Esophagus squamous epithelium (tissue), 5 donors: ENCODE measurements around the gene ZSCAN25. TPM values are rescaled to one million over a fixed set of nuclear protein-coding genes. Genes with fewer than 3 reads are reported as not detected.
A peak's percentile ranks its signal among the peaks of the same experiment; 100 is the strongest.

Source experiments
- DNase-seq: peaks from one replicate; lab custom pipeline; 2025; lab: John Stamatoyannopoulos, UW
- H3K27ac ChIP-seq, 4 donors: fragments of 200-600 bp; sonication (generic); one replicate each; pipeline ENCODE4 v1.5.1; 2016 to 2019; ENCODE audit warnings: mild to moderate bottlenecking in 1 of 4
- H3K27me3 ChIP-seq, 4 donors: fragments of 200-600 bp; sonication (generic); 1 replicate in 3 of 4; 2 replicates in 1 of 4; pipeline versions ENCODE4 v1.5.1 to v1.6.0; 2017 to 2021; ENCODE audit warnings: antibody characterized with exemption in 1 of 4
- H3K36me3 ChIP-seq, 3 donors: fragments of 200-600 bp; sonication (generic); one replicate each; pipeline ENCODE4 v1.5.1; 2016 to 2019
- H3K4me1 ChIP-seq, 3 donors: fragments of 200-600 bp; sonication (generic); one replicate each; pipeline ENCODE4 v1.5.1; 2017 to 2019
- H3K4me3 ChIP-seq, 4 donors: fragments of 200-600 bp; sonication (generic); 1 replicate in 3 of 4; 2 replicates in 1 of 4; pipeline ENCODE4 v1.5.1; 2016 to 2019; ENCODE audit warnings: mild to moderate bottlenecking in 2 of 4, moderate library complexity in 1 of 4
- H3K9me3 ChIP-seq, 3 donors: fragments of 200-600 bp; sonication (generic); one replicate each; pipeline ENCODE4 v1.5.1; 2016 to 2019
- POLR2A ChIP-seq, 4 donors: fragments of 450-650 bp; IDR thresholded peaks; one replicate each; pipeline ENCODE4 v1.6.1; 2017; ENCODE audit warnings: antibody characterized with exemption in 4 of 4, mild to moderate bottlenecking in 4 of 4, moderate library complexity in 3 of 4
- WGBS, 2 donors: methylation state at CpG; one replicate each; pipeline ENCODE4 v1.1.5; 2018; 5-methylcytosine and 5-hydroxymethylcytosine counted together
- intact Hi-C: fragments of 100-400 bp; cut with DNase I; formaldehyde crosslinking; loops from one replicate; pipeline ENCODE4 v1.15.0; 2022
- total RNA-seq, 4 donors: library from RNA; depleted of rRNA; stranded (reverse); fragments of >200 nt; gene quantifications; one replicate each; pipeline ENCODE4 v1.1.0, GENCODE V29; 2016
- TF ChIP-seq, protein P1 (sequence below), 6 experiments: fragments of 450-650 bp in 4 of 6; fragments of 200-600 bp in 2 of 6; sonication (generic) in 2 of 6; IDR thresholded peaks; one replicate each; pipeline ENCODE4 v1.5.1; 2016 to 2019; ENCODE audit warnings: antibody characterized with exemption in 6 of 6, mild to moderate bottlenecking in 4 of 6, moderate library complexity in 4 of 6
- donor health status: DM: yes; HTN: yes; CAD: no.

The ZSCAN25 gene
- total RNA-seq, 4 donors from 2014 or later = 8.0 to 19.1 (median 14.9) TPM

GRCh38 chr7:99679400-99680191 is 62.9 kb downstream of the ZSCAN25 start, which contains the start of gene CYP3A5:
CYP3A5 (minus strand) TSS chr7:99679996; CDS start chr7:99679896, 100 bp downstream.
- peaks cover 0 to 29% (median 0%) of the 10 kb centered on the region in 3 donors for H3K36me3 ChIP-seq
- peaks cover 0 to 35% (median 0%) of the 10 kb centered on the region in 3 donors for H3K4me1 ChIP-seq
- TF ChIP-seq, protein P1, sequence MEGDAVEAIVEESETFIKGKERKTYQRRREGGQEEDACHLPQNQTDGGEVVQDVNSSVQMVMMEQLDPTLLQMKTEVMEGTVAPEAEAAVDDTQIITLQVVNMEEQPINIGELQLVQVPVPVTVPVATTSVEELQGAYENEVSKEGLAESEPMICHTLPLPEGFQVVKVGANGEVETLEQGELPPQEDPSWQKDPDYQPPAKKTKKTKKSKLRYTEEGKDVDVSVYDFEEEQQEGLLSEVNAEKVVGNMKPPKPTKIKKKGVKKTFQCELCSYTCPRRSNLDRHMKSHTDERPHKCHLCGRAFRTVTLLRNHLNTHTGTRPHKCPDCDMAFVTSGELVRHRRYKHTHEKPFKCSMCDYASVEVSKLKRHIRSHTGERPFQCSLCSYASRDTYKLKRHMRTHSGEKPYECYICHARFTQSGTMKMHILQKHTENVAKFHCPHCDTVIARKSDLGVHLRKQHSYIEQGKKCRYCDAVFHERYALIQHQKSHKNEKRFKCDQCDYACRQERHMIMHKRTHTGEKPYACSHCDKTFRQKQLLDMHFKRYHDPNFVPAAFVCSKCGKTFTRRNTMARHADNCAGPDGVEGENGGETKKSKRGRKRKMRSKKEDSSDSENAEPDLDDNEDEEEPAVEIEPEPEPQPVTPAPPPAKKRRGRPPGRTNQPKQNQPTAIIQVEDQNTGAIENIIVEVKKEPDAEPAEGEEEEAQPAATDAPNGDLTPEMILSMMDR (IDR thresholded peaks at IDR 0.05) = no peak
- peak in 2 of 4 donors; percentile 56 to 71 for TF ChIP-seq POLR2A (IDR thresholded peaks at IDR 0.05)
- H3K27me3 ChIP-seq = no peaks in the 10 kb centered on the region
- H3K9me3 ChIP-seq = peaks cover 0 to 3% (median 0%) of the 10 kb centered on the region in 3 donors
- H3K27ac ChIP-seq = peak within 1 kb of the TSS in 3 of 4 donors; percentile 69 to 86 (median 85)
- WGBS, 2 donors = 35 to 45% methylated on average over 10 of the region's 10 CpGs
- H3K4me3 ChIP-seq = peak within 1 kb of the TSS; percentile 23 to 44 (median 40)
- intact Hi-C loops = no loop called here
- DNase-seq = no peak

Other genes with a start within 250 kb of the ZSCAN25 start
- gene ARPC1B, start 242.2 kb upstream of the ZSCAN25 start, total RNA-seq = 100 to 1,000 TPM in 3 of 4 donors, 10 to 100 TPM in 1; 27.9 to 166 (median 128) TPM
- 100 to 1,000 TPM in 2 of 4 donors, 10 to 100 TPM in 2; 79.2 to 120 (median 98.3) TPM for gene PDAP1, start 208.3 kb upstream of the ZSCAN25 start, total RNA-seq
- 10 to 100 TPM; 46.9 to 59.1 (median 55.9) TPM for gene BUD31, start 208.0 kb upstream of the ZSCAN25 start, total RNA-seq
- 10 to 100 TPM in 1 of 4 donors, 1 to 10 TPM in 3; 5.7 to 12.7 (median 6.6) TPM for gene PTCD1, start 178.1 kb upstream of the ZSCAN25 start, total RNA-seq
- gene CPSF4, start 178.0 kb upstream of the ZSCAN25 start, total RNA-seq = 10 to 100 TPM; 15.1 to 29.2 (median 19.4) TPM
- gene ATP5MF, start 150.8 kb upstream of the ZSCAN25 start, total RNA-seq = 1,000 to 10,000 TPM; 1,019 to 2,272 (median 1,287) TPM
- 1 to 10 TPM; 2.5 to 8.6 (median 5.3) TPM for gene ZNF789, start 144.1 kb upstream of the ZSCAN25 start, total RNA-seq
- 10 to 100 TPM; 22.5 to 41.2 (median 23.1) TPM for gene ZNF394, start 116.7 kb upstream of the ZSCAN25 start, total RNA-seq
- 1 to 10 TPM; 3.2 to 7.1 (median 5.1) TPM for gene ZKSCAN5, start 112.3 kb upstream of the ZSCAN25 start, total RNA-seq
- 1 to 10 TPM; 1.9 to 5.6 (median 5.1) TPM for gene FAM200A, start 64.8 kb upstream of the ZSCAN25 start, total RNA-seq
- 100 to 1,000 TPM in 3 of 4 donors, 10 to 100 TPM in 1; 78.6 to 167 (median 107) TPM for gene ZNF655, start 58.3 kb upstream of the ZSCAN25 start, total RNA-seq
- gene TMEM225B, start 18.7 kb upstream of the ZSCAN25 start, total RNA-seq = under 1 TPM in 2 of 4 donors, not detected in 2; 0.23 to 0.57 TPM
- gene CYP3A5, start 63.0 kb downstream of the ZSCAN25 start, total RNA-seq = 10 to 100 TPM; 34.5 to 99.8 (median 79.1) TPM
- gene CYP3A7, start 118.2 kb downstream of the ZSCAN25 start, total RNA-seq = not detected
- gene CYP3A4, start 167.2 kb downstream of the ZSCAN25 start, total RNA-seq = not detected
- not detected for gene CYP3A43, start 211.1 kb downstream of the ZSCAN25 start, total RNA-seq